Jurkat, Clone E6-1 (cell line): ENCODE measurements around the gene TLE3.

Experiments used
- DNase-seq: peaks from one replicate; pipeline ENCODE4 v3.0.0-alpha.2; 2011; ENCODE audit warnings: low read depth, low spot score
- H3K4me3 ChIP-seq: 2 replicates; pipeline ENCODE4 v1.5.1; 2011; ENCODE audit warnings: mild to moderate bottlenecking, low read length, control low read depth, moderate library complexity

Gene TLE3

DNA sequence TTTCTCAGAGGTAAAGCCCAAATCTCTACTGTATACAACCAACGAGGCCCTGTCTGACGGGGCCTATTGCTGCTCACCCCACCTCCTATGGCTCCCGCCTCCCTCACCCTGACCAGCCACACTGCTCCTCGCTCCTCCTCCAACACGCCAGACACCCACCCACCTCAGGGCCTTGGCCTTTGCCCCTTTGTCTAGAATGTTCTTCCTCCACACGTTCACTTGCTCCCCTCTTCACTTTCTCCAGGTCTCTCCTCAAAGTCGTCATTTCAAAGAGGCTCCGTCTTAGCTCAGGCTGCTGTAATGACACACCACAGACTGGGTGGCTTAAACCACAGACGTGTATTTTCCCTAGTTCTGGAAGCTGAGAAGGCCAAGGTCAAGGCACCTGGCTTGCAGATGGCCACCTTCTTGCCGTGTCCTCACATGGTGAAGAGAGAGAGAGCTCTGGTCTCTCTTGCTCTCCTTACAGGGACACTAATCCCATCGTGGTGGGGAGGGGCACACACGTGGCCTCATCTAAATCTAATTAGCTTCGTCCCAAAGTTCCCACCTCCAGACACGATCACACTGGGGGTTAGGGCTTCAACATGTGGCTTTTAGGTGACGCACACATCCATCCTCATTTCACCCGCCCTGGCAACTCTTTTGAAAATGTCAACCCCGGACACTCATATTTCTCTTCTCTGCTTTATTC, 98.2 kb downstream of the TLE3 start:
- no peak overlapping the region for H3K4me3 ChIP-seq
- DNase-seq, result no peak

DNA sequence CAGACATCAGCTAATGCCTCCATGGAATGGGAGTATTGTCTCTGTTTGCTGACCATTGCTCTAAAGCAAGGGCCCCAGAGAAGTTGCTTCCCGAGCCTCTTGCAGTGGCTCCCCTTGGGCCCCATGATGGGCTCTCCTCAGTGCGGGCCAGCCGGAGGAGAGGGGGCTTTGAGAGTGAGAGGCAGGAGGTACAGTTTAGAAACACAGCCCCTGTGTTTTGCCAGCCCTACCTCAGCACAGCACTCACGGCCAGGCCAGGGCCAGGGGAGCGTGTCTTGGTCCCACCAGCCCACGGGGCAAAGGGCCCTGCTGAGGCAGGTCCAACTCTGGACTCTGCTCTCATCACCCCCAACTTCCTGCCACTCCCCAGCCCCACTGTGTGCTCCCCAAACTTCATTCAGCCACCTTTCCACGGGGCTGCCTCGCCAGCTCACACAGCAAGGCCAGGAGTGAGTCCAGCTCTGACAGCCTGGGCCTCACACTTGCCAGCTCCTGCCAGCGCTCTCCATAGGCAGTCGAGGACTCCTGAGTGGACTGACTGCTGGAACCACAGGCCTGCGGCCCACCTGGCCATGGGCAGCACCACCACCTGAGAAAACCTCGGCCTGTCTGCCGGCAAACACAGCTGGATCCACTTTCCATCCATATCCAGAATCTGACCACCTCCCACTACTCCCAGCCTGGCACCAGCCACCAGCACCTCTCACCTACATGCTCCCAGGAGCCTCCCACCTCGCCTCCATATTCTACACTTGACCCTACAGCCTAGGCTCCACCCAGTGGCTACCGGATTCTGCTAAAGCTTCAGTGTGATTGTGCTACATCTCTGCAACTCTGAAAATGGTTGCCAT, 99.0 kb downstream of the TLE3 start:
- DNase-seq, result no peak
- H3K4me3 ChIP-seq, result no peak overlapping the region

- DNase-seq, result no peak
- no peak overlapping the region for H3K4me3 ChIP-seq
Measured at GRCh38 chr15:69997813-69998212, 99.9 kb downstream of the TLE3 start.
